ENCODE data around the gene STK32B. TPM values are rescaled to one million over a fixed set of nuclear protein-coding genes. Genes with fewer than 3 reads are reported as not detected.

The STK32B gene
- total RNA-seq, 4 donors from 2014 or later = 1.6 to 3.4 (median 1.9) TPM

GRCh38 chr4:5473125-5473524 is 421.8 kb downstream of the STK32B start:
- intact Hi-C loops (cut with DNase I; ENCODE audit: low total_unique reads) = no loop called here
- 84 to 90% methylated on average over 5 of the region's 5 CpGs for WGBS, 2 donors
- DNase-seq (ENCODE audit: low spot score in 2 of 2) = peak in 1 of 2 donors; percentile 75
- TF ChIP-seq POLR2A (IDR thresholded peaks at IDR 0.05) = no peak
- TF ChIP-seq CTCF (IDR thresholded peaks at IDR 0.05) = no peak
- H3K4me3 ChIP-seq (ENCODE audit: low read depth, poor library complexity, severe bottlenecking) = no peak overlapping the region

GRCh38 chr4:5474756-5475155 is 423.5 kb downstream of the STK32B start:
- WGBS, 2 donors = 92 to 95% methylated on average over 9 of the region's 9 CpGs
- intact Hi-C loops (cut with DNase I; ENCODE audit: low total_unique reads) = no loop called here

GRCh38 chr4:5477613-5478012 is 426.3 kb downstream of the STK32B start:
- no peak overlapping the region for H3K4me3 ChIP-seq (ENCODE audit: low read depth, poor library complexity, severe bottlenecking)
- intact Hi-C loops (cut with DNase I; ENCODE audit: low total_unique reads) = no loop called here
- no peak for DNase-seq (ENCODE audit: low spot score in 2 of 2)
- 77 to 88% methylated on average over 8 of the region's 8 CpGs for WGBS, 2 donors
- TF ChIP-seq CTCF (IDR thresholded peaks at IDR 0.05) (no peak), POLR2A (IDR thresholded peaks at IDR 0.05) (no peak)

More at GRCh38 chr4:5474756-5475155, 423.5 kb downstream of the STK32B start:
- TF ChIP-seq POLR2A (IDR thresholded peaks at IDR 0.05) = no peak
- TF ChIP-seq CTCF (IDR thresholded peaks at IDR 0.05) = no peak
- no peak for DNase-seq (ENCODE audit: low spot score in 2 of 2)
- H3K4me3 ChIP-seq (ENCODE audit: low read depth, poor library complexity, severe bottlenecking) = no peak overlapping the region

GRCh38 chr4:5478169-5478568 is 426.9 kb downstream of the STK32B start:
- no peak for DNase-seq (ENCODE audit: low spot score in 2 of 2)
- no peak for TF ChIP-seq CTCF (IDR thresholded peaks at IDR 0.05)
- no peak for TF ChIP-seq POLR2A (IDR thresholded peaks at IDR 0.05)
- H3K4me3 ChIP-seq (ENCODE audit: low read depth, poor library complexity, severe bottlenecking) = no peak overlapping the region
- WGBS, 2 donors = 64 to 71% methylated on average over 4 of the region's 4 CpGs
- intact Hi-C loops (cut with DNase I; ENCODE audit: low total_unique reads) = no loop called here

- TF ChIP-seq POLR2A (IDR thresholded peaks at IDR 0.05) (no peak), CTCF (IDR thresholded peaks at IDR 0.05) (no peak)
- DNase-seq (ENCODE audit: low spot score in 2 of 2) = peak in 1 of 2 donors; percentile 58
- WGBS, 2 donors = 86 to 98% methylated on average over 6 of the region's 6 CpGs
- intact Hi-C loops (cut with DNase I; ENCODE audit: low total_unique reads) = no loop called here
- H3K4me3 ChIP-seq (ENCODE audit: low read depth, poor library complexity, severe bottlenecking) = no peak overlapping the region
Measured at GRCh38 chr4:5478697-5479096, 427.4 kb downstream of the STK32B start.

- intact Hi-C loops (cut with DNase I; ENCODE audit: low total_unique reads) = no loop called here
- WGBS, 2 donors = 94% methylated on average over 4 of the region's 4 CpGs
- no peak for DNase-seq (ENCODE audit: low spot score in 2 of 2)
Measured at GRCh38 chr4:5479518-5480060, 428.3 kb downstream of the STK32B start.

More at GRCh38 chr4:5479518-5480060, 428.3 kb downstream of the STK32B start:
- H3K4me3 ChIP-seq (ENCODE audit: low read depth, poor library complexity, severe bottlenecking) = no peak overlapping the region
- TF ChIP-seq CTCF (IDR thresholded peaks at IDR 0.05) (no peak), POLR2A (IDR thresholded peaks at IDR 0.05) (no peak)

Data from lower leg skin (tissue), 4 donors.